A549 (cell line): ENCODE results near the gene ZNF532.

Experiments used
- CTCF ChIP-seq: fragments of >200 bp; sonication (Bioruptor Twin); formaldehyde crosslinking; IDR thresholded peaks from 3 replicates; pipeline ENCODE4 v1.5.1; 2016
- NR3C1 ChIP-seq: fragments of >200 bp; sonication (Bioruptor Twin); formaldehyde crosslinking; IDR thresholded peaks from 3 replicates; pipeline ENCODE4 v1.6.1; 2017
- POLR2A ChIP-seq: IDR thresholded peaks from 2 replicates; pipeline ENCODE4 v1.6.1; 2012; ENCODE audit warnings: mild to moderate bottlenecking, low read length
- REST ChIP-seq: fragments of 200-600 bp; sonication (generic); IDR thresholded peaks from 2 replicates; pipeline ENCODE4 v1.6.1; 2016; ENCODE audit warnings: antibody characterized with exemption, mild to moderate bottlenecking, moderate library complexity

- TF ChIP-seq REST: no peak
- TF ChIP-seq CTCF: no peak
- TF ChIP-seq NR3C1: no peak
- TF ChIP-seq POLR2A: no peak
Measured at GRCh38 chr18:58882044-58882443, 17.4 kb downstream of the ZNF532 start.
